ENCODE measurements around the gene BDKRB2.

- TF ChIP-seq CTCF (IDR thresholded peaks at IDR 0.05) (no peak), ZFX (IDR thresholded peaks at IDR 0.05; ENCODE audit: borderline replicate concordance) (no peak)
Measured at GRCh38 chr14:96176275-96176674, 28.4 kb upstream of the BDKRB2 start.
